ENCODE measurements around the gene HNRNPCL1. TPM values are rescaled to one million over a fixed set of nuclear protein-coding genes. Genes with fewer than 3 reads are reported as not detected.
"Not testable (repeated sequence)": the region's sequence is repeated elsewhere in the genome, so short reads cannot be mapped to it uniquely, and the experiment has no call there.

Gene HNRNPCL1
- total and polyA plus RNA-seq, 2 of the 4 experiments (the other 2 are of a cell fraction) = not detected

- intact Hi-C loops (cut with micrococcal nuclease); dilution Hi-C loops (cut with HindIII; ENCODE audit: low sequenced_read_pairs, unreplicated experiment): not testable (repeated sequence)
- no CpG with 5 or more reads among the region's 7 CpGs for WGBS, 2 experiments (ENCODE audit: extremely low coverage in 2 of 2, insufficient read length in 1 of 2)
Measured at GRCh38 chr1:12863131-12863880, 14.8 kb upstream of the HNRNPCL1 start.

GRCh38 chr1:12856786-12857185 is 8.3 kb upstream of the HNRNPCL1 start, which contains the start of gene PRAMEF2:
TSS of gene PRAMEF2 (plus strand) at chr1:12857086. CDS start at chr1:12859010, 1,924 bp downstream.
- H3K27me3 ChIP-seq (ENCODE audit: control insufficient read depth, insufficient read depth, low read length); H3K9ac ChIP-seq (ENCODE audit: low read depth, low read length); H4K20me1 ChIP-seq (ENCODE audit: insufficient read depth, low read length); H2AFZ ChIP-seq (replicated peaks; ENCODE audit: low read length, poor library complexity); H3K4me3 ChIP-seq (ENCODE audit: insufficient read depth, low read depth, low read length); H3K79me1 ChIP-seq (ENCODE audit: low read depth in 1 of 2, low read length in 2 of 2); H2BK120ac ChIP-seq (ENCODE audit: low read depth, low read length); H2AK9ac ChIP-seq (replicated peaks; ENCODE audit: low read depth, low read length, poor library complexity); dilution Hi-C loops (cut with HindIII; ENCODE audit: low sequenced_read_pairs, unreplicated experiment); H3K14ac ChIP-seq (replicated peaks; ENCODE audit: low read depth, low read length); POLR2A ChIA-PET (ENCODE audit: unreplicated experiment); H3K56ac ChIP-seq (ENCODE audit: extremely low read depth, insufficient read depth, low read length); intact Hi-C loops (cut with micrococcal nuclease); H4K8ac ChIP-seq (ENCODE audit: low read depth in 2 of 2, low read length in 2 of 2); H3K18ac ChIP-seq (ENCODE audit: low read depth, low read length); H3K4ac ChIP-seq (ENCODE audit: low read depth, low read length); CTCF ChIA-PET; in situ Hi-C loops (cut with MboI; ENCODE audit: low sequenced_read_pairs); BruUV-seq (replicated peaks); H3K4me2 ChIP-seq (ENCODE audit: low read depth, low read length); H2BK20ac ChIP-seq (ENCODE audit: low read depth, low read length); H3K9me3 ChIP-seq (ENCODE audit: control insufficient read depth, insufficient read depth, low read length); H3K27ac ChIP-seq (ENCODE audit: insufficient read depth, low read length); H3K23ac ChIP-seq (ENCODE audit: low read depth, low read length); H3K36me3 ChIP-seq (ENCODE audit: control insufficient read depth, insufficient read depth, low read length); H2BK5ac ChIP-seq (ENCODE audit: low read depth, low read length, poor library complexity, severe bottlenecking); H3K4me1 ChIP-seq (ENCODE audit: control insufficient read depth, insufficient read depth, low read length); H2BK15ac ChIP-seq (ENCODE audit: low read depth, low read length); DNase-seq; ATAC-seq (ENCODE audit: low read depth); H3K9me1 ChIP-seq (ENCODE audit: insufficient read depth, low read length); H4K5ac ChIP-seq (ENCODE audit: low read depth, low read length); H4K91ac ChIP-seq (ENCODE audit: insufficient read depth, low read depth, low read length); H2AK5ac ChIP-seq (ENCODE audit: low read depth, low read length): not testable (repeated sequence)
- WGBS, 2 experiments (ENCODE audit: extremely low coverage in 2 of 2, insufficient read length in 1 of 2) = no CpG with 5 or more reads among the region's 2 CpGs

More at GRCh38 chr1:12863131-12863880, 14.8 kb upstream of the HNRNPCL1 start:
- H2BK15ac ChIP-seq (ENCODE audit: low read depth, low read length); H3K79me1 ChIP-seq (ENCODE audit: low read depth in 1 of 2, low read length in 2 of 2); H3K36me3 ChIP-seq (ENCODE audit: control insufficient read depth, insufficient read depth, low read length); BruUV-seq (replicated peaks); H2AK5ac ChIP-seq (ENCODE audit: low read depth, low read length); H4K20me1 ChIP-seq (ENCODE audit: insufficient read depth, low read length); H2BK5ac ChIP-seq (ENCODE audit: low read depth, low read length, poor library complexity, severe bottlenecking); ATAC-seq (ENCODE audit: low read depth); H3K18ac ChIP-seq (ENCODE audit: low read depth, low read length); H3K56ac ChIP-seq (ENCODE audit: extremely low read depth, insufficient read depth, low read length); H3K14ac ChIP-seq (replicated peaks; ENCODE audit: low read depth, low read length); in situ Hi-C loops (cut with MboI; ENCODE audit: low sequenced_read_pairs); H3K4me2 ChIP-seq (ENCODE audit: low read depth, low read length); H3K9ac ChIP-seq (ENCODE audit: low read depth, low read length); H2AFZ ChIP-seq (replicated peaks; ENCODE audit: low read length, poor library complexity); H3K23ac ChIP-seq (ENCODE audit: low read depth, low read length); H3K4me3 ChIP-seq (ENCODE audit: insufficient read depth, low read depth, low read length); H4K5ac ChIP-seq (ENCODE audit: low read depth, low read length); H3K27me3 ChIP-seq (ENCODE audit: control insufficient read depth, insufficient read depth, low read length); H3K9me3 ChIP-seq (ENCODE audit: control insufficient read depth, insufficient read depth, low read length); H3K4ac ChIP-seq (ENCODE audit: low read depth, low read length); POLR2A ChIA-PET (ENCODE audit: unreplicated experiment); H3K9me1 ChIP-seq (ENCODE audit: insufficient read depth, low read length); H2BK20ac ChIP-seq (ENCODE audit: low read depth, low read length); H4K91ac ChIP-seq (ENCODE audit: insufficient read depth, low read depth, low read length); H2BK120ac ChIP-seq (ENCODE audit: low read depth, low read length); H3K4me1 ChIP-seq (ENCODE audit: control insufficient read depth, insufficient read depth, low read length); H2AK9ac ChIP-seq (replicated peaks; ENCODE audit: low read depth, low read length, poor library complexity); DNase-seq; CTCF ChIA-PET; H3K27ac ChIP-seq (ENCODE audit: insufficient read depth, low read length); H4K8ac ChIP-seq (ENCODE audit: low read depth in 2 of 2, low read length in 2 of 2): not testable (repeated sequence)

Data from IMR-90 (cell line).